ENCODE results near the gene CYTH4. TPM values are rescaled to one million over a fixed set of nuclear protein-coding genes. Genes with fewer than 3 reads are reported as not detected.
A peak's percentile ranks its signal among the peaks of the same experiment; 100 is the strongest.

The CYTH4 gene
- total RNA-seq, 1 donor from 2014 or later: 13.2 TPM

- no peak for DNase-seq
Measured at GRCh38 chr22:37349043-37349814, 66.9 kb downstream of the CYTH4 start.

- DNase-seq: no peak
Measured at GRCh38 chr22:37351232-37351631, 68.9 kb downstream of the CYTH4 start.

- DNase-seq: no peak
Measured at GRCh38 chr22:37352481-37352880, 70.2 kb downstream of the CYTH4 start.

GRCh38 chr22:37353839-37354238 is 71.5 kb downstream of the CYTH4 start:
- no peak for DNase-seq

GRCh38 chr22:37354261-37354660 is 72.0 kb downstream of the CYTH4 start:
- DNase-seq: no peak

- DNase-seq: no peak
Measured at GRCh38 chr22:37354670-37355069, 72.4 kb downstream of the CYTH4 start.

- no peak for DNase-seq
Measured at GRCh38 chr22:37355174-37355573, 72.9 kb downstream of the CYTH4 start.

- no peak for DNase-seq
Measured at GRCh38 chr22:37356922-37357321, 74.6 kb downstream of the CYTH4 start.

- DNase-seq: no peak
Measured at GRCh38 chr22:37357446-37358075, 75.3 kb downstream of the CYTH4 start.

GRCh38 chr22:37358386-37358785 is 76.1 kb downstream of the CYTH4 start:
- no peak for DNase-seq

- no peak for DNase-seq
Measured at GRCh38 chr22:37358917-37359316, 76.6 kb downstream of the CYTH4 start.

- DNase-seq: peak; percentile 73
Measured at GRCh38 chr22:37362621-37363020, 80.3 kb downstream of the CYTH4 start.

- no peak for DNase-seq
Measured at GRCh38 chr22:37363261-37363992, 81.1 kb downstream of the CYTH4 start.

Other genes starting within 250 kb of the CYTH4 start
- gene KCTD17, start 230.8 kb upstream of the CYTH4 start, total RNA-seq: 11.7 TPM
- 0.59 TPM for gene TMPRSS6, start 172.8 kb upstream of the CYTH4 start, total RNA-seq
- gene IL2RB, start 132.6 kb upstream of the CYTH4 start, total RNA-seq: 0.99 TPM
- gene C1QTNF6, start 94.3 kb upstream of the CYTH4 start, total RNA-seq: 15.0 TPM
- gene SSTR3, start 70.0 kb upstream of the CYTH4 start, total RNA-seq: not detected
- 5.7 TPM for gene RAC2, start 38.2 kb upstream of the CYTH4 start, total RNA-seq
- 0.30 TPM for gene ELFN2, start 145.0 kb downstream of the CYTH4 start, total RNA-seq
- 2.4 TPM for gene MFNG, start 203.9 kb downstream of the CYTH4 start, total RNA-seq
- 3.3 TPM for gene CARD10, start 236.9 kb downstream of the CYTH4 start, total RNA-seq